MCF 10A (cell line): ENCODE data around the gene ASPRV1. TPM values are rescaled to one million over a fixed set of nuclear protein-coding genes. Genes with fewer than 3 reads are reported as not detected.

Experiments used
- BruUV-seq: library from RNA; stranded (reverse); fragments of 400-500 nt; replicated peaks from 2 replicates; lab custom pipeline; 2021; lab: Mats Ljungman, UMichigan
- CTCF ChIA-PET: fragments of 300-600 bp; sonication (Branson Sonifier 250); formaldehyde crosslinking; extraction: SDS; loops from one replicate; lab custom pipeline; 2021; ENCODE audit warnings: antibody characterized with exemption, inconsistent platforms; lab: Yijun Ruan, JAX
- POLR2A ChIA-PET: fragments of 300-600, 350-650 bp; sonication (Branson Sonifier 250); formaldehyde crosslinking; extraction: SDS; loops from one replicate; lab custom pipeline; 2020; ENCODE audit warnings: antibody characterized with exemption, inconsistent platforms; lab: Yijun Ruan, JAX
- DNase-seq: peaks from one replicate; pipeline ENCODE4 v3.0.0-alpha.2; 2018; ENCODE audit not compliant: unreplicated experiment
- H3K27ac Mint-ChIP-seq: one replicate; pipeline ENCODE4 v1.8.0; 2022; ENCODE audit warnings: mild to moderate bottlenecking, low read depth, mixed read lengths; ENCODE audit not compliant: unreplicated experiment
- H3K27me3 Mint-ChIP-seq: one replicate; pipeline ENCODE4 v1.8.0; 2022; ENCODE audit warnings: mixed read lengths; ENCODE audit not compliant: insufficient read depth, unreplicated experiment
- H3K36me3 Mint-ChIP-seq: one replicate; pipeline ENCODE4 v1.8.0; 2022; ENCODE audit warnings: mild to moderate bottlenecking, moderate library complexity, mixed read lengths; ENCODE audit not compliant: insufficient read depth, unreplicated experiment
- H3K4me1 Mint-ChIP-seq: one replicate; pipeline ENCODE4 v1.8.0; 2022; ENCODE audit warnings: mixed read lengths; ENCODE audit not compliant: insufficient read depth, unreplicated experiment
- H3K4me3 Mint-ChIP-seq: one replicate; pipeline ENCODE4 v1.8.0; 2022; ENCODE audit warnings: mild to moderate bottlenecking, moderate library complexity, mixed read lengths; ENCODE audit not compliant: unreplicated experiment
- H3K9me3 Mint-ChIP-seq: one replicate; pipeline ENCODE4 v1.8.0; 2022; ENCODE audit warnings: mixed read lengths; ENCODE audit not compliant: unreplicated experiment
- intact Hi-C: fragments of 100-400 bp; cut with micrococcal nuclease; formaldehyde crosslinking; loops from 2 replicates; pipeline ENCODE4 v1.14.1; 2022
- total RNA-seq: library from RNA; stranded (reverse); gene quantifications from 2 replicates; pipeline ENCODE4 v1.2.3, GENCODE V29; 2022
- TF ChIP-seq, protein P1 (sequence below): fragments of 200-600 bp; IDR thresholded peaks from one replicate; pipeline ENCODE4 v1.8.0; 2022; ENCODE audit warnings: antibody characterized with exemption, mild to moderate bottlenecking; ENCODE audit not compliant: unreplicated experiment

Gene ASPRV1
- total RNA-seq, 1 experiment from 2014 or later = 0.23 TPM

DNA sequence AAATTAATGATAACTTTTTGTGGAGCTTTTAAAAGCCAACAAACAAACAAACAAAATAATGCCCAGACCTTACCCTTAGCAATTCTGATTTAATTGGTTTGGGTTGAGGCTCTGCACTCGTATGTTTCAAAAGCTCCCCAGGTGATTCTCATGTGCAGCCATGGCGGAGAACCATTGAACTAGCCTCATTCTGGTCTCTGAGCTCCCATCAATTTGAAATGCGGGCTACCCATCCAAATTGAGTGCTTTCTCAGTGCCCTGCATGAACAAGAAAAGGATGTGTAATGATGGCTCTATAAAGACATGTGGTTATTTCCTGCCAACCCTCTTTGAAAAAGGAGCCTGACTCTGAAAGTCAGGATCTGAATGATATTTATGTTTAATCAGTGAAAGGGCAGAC lies 38.3 kb downstream of the ASPRV1 start:
- TF ChIP-seq, protein P1, sequence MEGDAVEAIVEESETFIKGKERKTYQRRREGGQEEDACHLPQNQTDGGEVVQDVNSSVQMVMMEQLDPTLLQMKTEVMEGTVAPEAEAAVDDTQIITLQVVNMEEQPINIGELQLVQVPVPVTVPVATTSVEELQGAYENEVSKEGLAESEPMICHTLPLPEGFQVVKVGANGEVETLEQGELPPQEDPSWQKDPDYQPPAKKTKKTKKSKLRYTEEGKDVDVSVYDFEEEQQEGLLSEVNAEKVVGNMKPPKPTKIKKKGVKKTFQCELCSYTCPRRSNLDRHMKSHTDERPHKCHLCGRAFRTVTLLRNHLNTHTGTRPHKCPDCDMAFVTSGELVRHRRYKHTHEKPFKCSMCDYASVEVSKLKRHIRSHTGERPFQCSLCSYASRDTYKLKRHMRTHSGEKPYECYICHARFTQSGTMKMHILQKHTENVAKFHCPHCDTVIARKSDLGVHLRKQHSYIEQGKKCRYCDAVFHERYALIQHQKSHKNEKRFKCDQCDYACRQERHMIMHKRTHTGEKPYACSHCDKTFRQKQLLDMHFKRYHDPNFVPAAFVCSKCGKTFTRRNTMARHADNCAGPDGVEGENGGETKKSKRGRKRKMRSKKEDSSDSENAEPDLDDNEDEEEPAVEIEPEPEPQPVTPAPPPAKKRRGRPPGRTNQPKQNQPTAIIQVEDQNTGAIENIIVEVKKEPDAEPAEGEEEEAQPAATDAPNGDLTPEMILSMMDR = no peak
- intact Hi-C loops = no loop called here
- no peaks in the 10 kb centered on the region for H3K9me3 Mint-ChIP-seq
- H3K27ac Mint-ChIP-seq = no peak overlapping the region
- peaks cover 13% of the 10 kb centered on the region for H3K4me1 Mint-ChIP-seq
- CTCF ChIA-PET = interaction anchor here (0.6 to 1.0 kb wide), 4 partner anchors 11 to 324 kb away, joined by 3 to 4 read pairs (median 3); no protein-coding TSS in a partner anchor
- POLR2A ChIA-PET = interaction anchor here (2.8 to 3.1 kb wide), 2 partner anchors 9 to 29 kb away, joined by 8 to 11 read pairs; partner anchors contain the start of genes MXD1 and SNRNP27
- no peak overlapping the region for H3K4me3 Mint-ChIP-seq
- no peaks in the 10 kb centered on the region for H3K27me3 Mint-ChIP-seq
- no peak for DNase-seq
- peaks cover 67% of the 10 kb centered on the region for H3K36me3 Mint-ChIP-seq
- no TSS peak for BruUV-seq

DNA sequence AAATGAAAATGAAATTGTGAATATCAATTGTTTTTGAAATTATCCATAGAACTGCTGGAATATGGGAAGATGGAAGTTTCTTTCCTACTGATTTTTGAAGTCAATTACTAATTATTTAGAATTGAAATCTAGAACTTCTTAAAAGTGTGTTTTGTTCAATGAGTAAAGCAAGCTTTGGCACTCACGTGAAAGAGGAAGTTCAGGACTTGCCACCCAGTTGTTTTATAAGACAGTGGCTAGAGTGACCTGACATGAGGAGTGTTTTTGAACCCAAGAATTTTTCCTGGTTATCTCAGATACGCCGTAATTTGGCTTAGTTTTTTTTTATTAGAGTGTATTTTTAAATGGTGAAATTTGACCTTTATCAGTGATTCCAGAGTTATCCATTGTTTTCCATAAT lies 43.0 kb downstream of the ASPRV1 start:
- no TSS peak for BruUV-seq
- ChIA-PET CTCF (interaction anchor here (2.4 kb wide), 1 partner anchor 167 kb away, joined by 7 read pairs; no protein-coding TSS in a partner anchor), POLR2A (interaction anchor here (1.0 to 9.2 kb wide), 14 partner anchors 8 to 545 kb away, joined by 3 to 319 read pairs (median 16); partner anchors contain the start of genes C2orf42, PCBP1 and SNRNP27)
- Mint-ChIP-seq H3K27me3 (no peaks in the 10 kb centered on the region), H3K4me3 (peak overlapping the region; percentile 78), H3K27ac (peak overlapping the region; percentile 86), H3K4me1 (peaks cover 18% of the 10 kb centered on the region), H3K36me3 (peaks cover 43% of the 10 kb centered on the region), H3K9me3 (no peaks in the 10 kb centered on the region)
- intact Hi-C loops = loop anchor here (10.0 kb wide), 1 partner anchor 726 kb away; no protein-coding TSS in a partner anchor
- TF ChIP-seq, protein P1 = no peak
- no peak for DNase-seq

DNA sequence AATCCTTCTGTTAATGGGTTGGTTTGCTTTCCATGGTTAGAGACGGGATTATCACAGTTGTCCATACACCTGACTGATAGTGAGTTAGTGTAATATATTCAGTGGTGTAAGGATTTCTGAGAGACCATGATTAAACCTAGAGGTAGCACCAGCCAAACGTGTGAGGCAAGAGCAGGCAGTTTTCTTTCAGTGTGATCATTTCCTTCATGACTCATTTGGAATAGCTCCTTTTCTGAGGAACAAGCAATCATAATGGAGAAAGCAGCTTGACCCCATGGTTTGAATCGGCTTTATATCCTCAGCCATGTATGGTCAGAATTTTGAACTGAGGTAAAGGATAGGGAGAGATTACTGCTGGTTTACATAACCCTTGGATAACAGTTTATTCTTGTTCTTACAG lies 43.6 kb downstream of the ASPRV1 start:
- peak; percentile 87 for DNase-seq
- Mint-ChIP-seq H3K4me3 (peak overlapping the region; percentile 78), H3K27ac (peak overlapping the region; percentile 86), H3K27me3 (no peaks in the 10 kb centered on the region), H3K9me3 (no peaks in the 10 kb centered on the region), H3K4me1 (peaks cover 22% of the 10 kb centered on the region), H3K36me3 (peaks cover 37% of the 10 kb centered on the region)
- BruUV-seq = no TSS peak
- intact Hi-C loops = loop anchor here (2.0 to 10.0 kb wide), 2 partner anchors 17 to 727 kb away; no protein-coding TSS in a partner anchor
- ChIA-PET CTCF (interaction anchor here (2.4 kb wide), 1 partner anchor 168 kb away, joined by 7 read pairs; no protein-coding TSS in a partner anchor), POLR2A (interaction anchor here (0.7 to 9.2 kb wide), 15 partner anchors 9 to 546 kb away, joined by 3 to 319 read pairs (median 10); partner anchors contain the start of genes C2orf42, PCBP1 and SNRNP27)
- TF ChIP-seq, protein P1 = no peak

DNA sequence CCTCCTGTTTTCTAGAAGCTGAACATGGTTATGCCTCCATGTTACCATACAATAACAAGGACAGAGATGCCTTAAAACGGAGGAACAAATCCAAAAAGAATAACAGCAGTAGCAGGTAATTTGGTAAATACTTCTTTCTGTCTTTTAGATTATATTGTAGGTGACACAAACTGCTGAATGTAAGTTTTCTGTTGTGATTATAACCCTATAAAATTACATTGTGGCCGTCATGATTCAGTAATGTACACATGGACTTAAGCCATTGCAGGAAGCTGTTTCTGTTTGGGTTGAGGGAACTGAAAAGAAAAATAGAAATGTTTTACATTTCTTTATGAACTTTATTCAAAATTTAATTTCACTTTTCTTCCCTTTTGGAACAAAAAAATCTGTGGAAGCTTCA lies 45.3 kb downstream of the ASPRV1 start:
- peaks cover 33% of the 10 kb centered on the region for H3K36me3 Mint-ChIP-seq
- TF ChIP-seq, protein P1 = no peak
- BruUV-seq = TSS peak; percentile 35

More for the DNA sequence above, 45.3 kb downstream of the ASPRV1 start:
- Mint-ChIP-seq H3K4me1 (peaks cover 24% of the 10 kb centered on the region), H3K4me3 (peak overlapping the region; percentile 78), H3K27ac (peak overlapping the region; percentile 39), H3K9me3 (no peaks in the 10 kb centered on the region), H3K27me3 (no peaks in the 10 kb centered on the region)
- ChIA-PET CTCF (interaction anchor here (0.7 to 2.6 kb wide), 7 partner anchors 153 to 303 kb away, joined by 3 to 7 read pairs (median 4); no protein-coding TSS in a partner anchor), POLR2A (interaction anchor here (0.5 to 9.2 kb wide), 24 partner anchors 9 to 377 kb away, joined by 3 to 319 read pairs (median 6); partner anchors contain the start of genes ANXA4, C2orf42, PCBP1 and PCYOX1)
- intact Hi-C loops = loop anchor here (2.0 to 10.0 kb wide), 2 partner anchors 19 to 729 kb away; no protein-coding TSS in a partner anchor
- no peak for DNase-seq
